Lower lobe of right lung (tissue), 2 donors: ENCODE results near the gene GNAQ. TPM values are rescaled to one million over a fixed set of nuclear protein-coding genes. Genes with fewer than 3 reads are reported as not detected.

Source experiments
- ATAC-seq, 2 donors: fragments of 200-7000 bp; cut with Tn5 transposase; one replicate each; pipeline ENCODE4 v1.9.1; 2020 to 2022; ENCODE audit warnings: mild to moderate bottlenecking in 2 of 2, moderate library complexity in 2 of 2
- DNase-seq: peaks from one replicate; pipeline ENCODE4 v3.0.0-alpha.2; 2020
- H3K27ac ChIP-seq: fragments of 200-600 bp; one replicate; pipeline ENCODE4 v1.8.0; 2022
- H3K27me3 ChIP-seq: fragments of 200-600 bp; one replicate; pipeline ENCODE4 v1.8.0; 2022; ENCODE audit warnings: low read depth
- H3K36me3 ChIP-seq: fragments of 200-600 bp; one replicate; pipeline ENCODE4 v1.8.0; 2022; ENCODE audit warnings: mild to moderate bottlenecking
- H3K4me1 ChIP-seq: fragments of 200-600 bp; one replicate; pipeline ENCODE4 v1.8.0; 2022
- H3K4me3 ChIP-seq: fragments of 200-600 bp; one replicate; pipeline ENCODE4 v1.8.0; 2022; ENCODE audit warnings: mild to moderate bottlenecking
- H3K9me3 ChIP-seq: fragments of 200-600 bp; one replicate; pipeline ENCODE4 v1.8.0; 2022
- CTCF ChIP-seq: fragments of 200-600 bp; IDR thresholded peaks from one replicate; pipeline ENCODE4 v1.8.0; 2022; ENCODE audit warnings: antibody characterized with exemption, mild to moderate bottlenecking
- intact Hi-C: fragments of 100-400 bp; cut with DNase I; formaldehyde crosslinking; loops from one replicate; pipeline ENCODE4 v1.11.0; 2022
- total RNA-seq: library from RNA; stranded (reverse); fragmentation: NEBNext Ultra II Directional; extraction: Animal tissue kit (Norgen Biotek cat#: 25700); gene quantifications from one replicate; pipeline ENCODE4 v1.2.1, GENCODE V29; 2021
- donor health status: DM: no; HTN: yes; CAD: no; lungs with severe emphysema.

The GNAQ gene
- total RNA-seq, 1 donor from 2014 or later, result 130 TPM

GRCh38 chr9:78006734-78007133 lies 24.9 kb downstream of the GNAQ start:
- DNase-seq (no peak), ATAC-seq (peak; percentile 30 to 40)
- H3K36me3 ChIP-seq, result no peaks in the 10 kb centered on the region
- H3K9me3 ChIP-seq, result no peaks in the 10 kb centered on the region
- no peak for TF ChIP-seq CTCF
- intact Hi-C loops, result no loop called here
- H3K4me3 ChIP-seq, result no peak overlapping the region
- H3K27ac ChIP-seq, result no peak overlapping the region
- H3K4me1 ChIP-seq, result peaks cover 85% of the 10 kb centered on the region
- H3K27me3 ChIP-seq, result no peaks in the 10 kb centered on the region

GRCh38 chr9:78005231-78006002 lies 26.2 kb downstream of the GNAQ start:
- Histone ChIP-seq H3K27me3 (no peaks in the 10 kb centered on the region), H3K36me3 (no peaks in the 10 kb centered on the region), H3K27ac (no peak overlapping the region), H3K4me3 (no peak overlapping the region), H3K4me1 (peaks cover 74% of the 10 kb centered on the region), H3K9me3 (no peaks in the 10 kb centered on the region)
- intact Hi-C loops, result no loop called here
- DNase-seq (no peak), ATAC-seq (no peak)
- no peak for TF ChIP-seq CTCF

GRCh38 chr9:78004478-78005229 lies 27.0 kb downstream of the GNAQ start:
- peak; percentile 68 for ATAC-seq
- H3K27ac ChIP-seq, result no peak overlapping the region
- H3K9me3 ChIP-seq, result no peaks in the 10 kb centered on the region
- no peaks in the 10 kb centered on the region for H3K27me3 ChIP-seq
- H3K4me3 ChIP-seq, result no peak overlapping the region
- intact Hi-C loops, result no loop called here
- peaks cover 74% of the 10 kb centered on the region for H3K4me1 ChIP-seq
- H3K36me3 ChIP-seq, result no peaks in the 10 kb centered on the region
- DNase-seq, result no peak
- TF ChIP-seq CTCF, result peak; percentile 17

- Histone ChIP-seq H3K9me3 (no peaks in the 10 kb centered on the region), H3K4me1 (peaks cover 74% of the 10 kb centered on the region), H3K36me3 (no peaks in the 10 kb centered on the region), H3K27me3 (no peaks in the 10 kb centered on the region), H3K27ac (no peak overlapping the region), H3K4me3 (no peak overlapping the region)
- intact Hi-C loops, result no loop called here
- ATAC-seq (no peak), DNase-seq (no peak)
- TF ChIP-seq CTCF, result no peak
These were observed 27.9 kb downstream of the GNAQ start for GRCh38 chr9:78003730-78004129.

- Histone ChIP-seq H3K4me3 (no peak overlapping the region), H3K4me1 (peaks cover 80% of the 10 kb centered on the region), H3K27me3 (no peaks in the 10 kb centered on the region), H3K9me3 (no peaks in the 10 kb centered on the region), H3K36me3 (no peaks in the 10 kb centered on the region), H3K27ac (no peak overlapping the region)
- no peak for TF ChIP-seq CTCF
- no peak for DNase-seq
- intact Hi-C loops, result no loop called here
- no peak for ATAC-seq
These were observed 29.5 kb downstream of the GNAQ start for GRCh38 chr9:78001946-78002731.
